HS-27A (cell line): ENCODE results near the gene UBE2QL1.

Experiments used
- DNase-seq: peaks from one replicate; pipeline ENCODE4 v3.0.0-alpha.2; 2012; ENCODE audit warnings: low read depth, missing footprints

UBE2QL1 gene

DNA sequence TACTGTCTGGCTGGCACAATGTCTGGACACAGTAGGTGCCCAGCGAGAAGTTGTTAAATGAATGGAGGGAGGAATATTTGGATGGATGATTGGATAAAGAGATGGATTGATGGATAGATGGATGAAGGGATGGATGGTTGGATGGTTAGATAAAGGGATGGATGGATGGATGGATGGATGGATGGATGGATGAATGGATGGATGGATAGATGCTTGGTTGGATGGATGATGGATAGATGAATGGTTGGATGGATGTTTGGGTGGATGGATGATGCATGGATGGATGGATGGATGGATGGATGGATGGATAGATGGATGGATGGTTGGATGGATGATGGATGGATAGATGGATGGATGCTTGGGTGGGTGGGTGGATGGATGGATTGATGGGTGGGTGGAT is 90.4 kb downstream of the UBE2QL1 start:
- DNase-seq: no peak

DNA sequence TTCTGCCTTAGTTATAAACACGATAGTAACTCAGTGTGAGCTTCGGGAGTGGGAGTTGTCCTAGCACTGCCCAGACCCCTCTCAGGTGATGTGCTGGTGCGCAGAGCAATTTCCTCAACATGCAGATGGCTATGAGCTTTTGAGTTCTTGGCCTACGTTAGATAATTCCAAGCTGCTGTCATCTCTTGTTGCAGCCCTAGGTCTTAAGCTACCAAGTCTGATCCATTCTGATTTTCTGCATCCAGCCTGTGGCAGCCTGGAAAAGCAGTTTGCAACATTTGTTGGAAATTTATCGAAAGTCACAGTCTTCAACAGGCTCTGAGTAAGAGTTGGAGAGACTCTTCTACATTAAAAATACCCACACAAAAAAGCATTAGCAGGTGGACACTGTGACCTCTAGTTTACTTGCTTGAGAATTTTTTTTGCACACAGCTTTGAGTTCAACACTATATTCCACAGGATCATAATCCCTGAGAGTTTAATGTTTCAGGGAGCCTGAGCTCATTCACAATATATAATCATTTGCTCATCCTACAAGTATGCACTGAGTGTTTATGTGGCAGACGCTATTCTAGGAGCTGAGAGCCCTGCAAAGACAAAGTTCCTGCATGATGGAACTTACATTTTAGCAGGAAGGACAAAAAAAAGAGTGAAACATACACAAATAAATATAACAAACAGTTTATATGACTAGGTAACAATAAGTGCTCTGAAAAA is 91.6 kb downstream of the UBE2QL1 start:
- DNase-seq: no peak

DNA sequence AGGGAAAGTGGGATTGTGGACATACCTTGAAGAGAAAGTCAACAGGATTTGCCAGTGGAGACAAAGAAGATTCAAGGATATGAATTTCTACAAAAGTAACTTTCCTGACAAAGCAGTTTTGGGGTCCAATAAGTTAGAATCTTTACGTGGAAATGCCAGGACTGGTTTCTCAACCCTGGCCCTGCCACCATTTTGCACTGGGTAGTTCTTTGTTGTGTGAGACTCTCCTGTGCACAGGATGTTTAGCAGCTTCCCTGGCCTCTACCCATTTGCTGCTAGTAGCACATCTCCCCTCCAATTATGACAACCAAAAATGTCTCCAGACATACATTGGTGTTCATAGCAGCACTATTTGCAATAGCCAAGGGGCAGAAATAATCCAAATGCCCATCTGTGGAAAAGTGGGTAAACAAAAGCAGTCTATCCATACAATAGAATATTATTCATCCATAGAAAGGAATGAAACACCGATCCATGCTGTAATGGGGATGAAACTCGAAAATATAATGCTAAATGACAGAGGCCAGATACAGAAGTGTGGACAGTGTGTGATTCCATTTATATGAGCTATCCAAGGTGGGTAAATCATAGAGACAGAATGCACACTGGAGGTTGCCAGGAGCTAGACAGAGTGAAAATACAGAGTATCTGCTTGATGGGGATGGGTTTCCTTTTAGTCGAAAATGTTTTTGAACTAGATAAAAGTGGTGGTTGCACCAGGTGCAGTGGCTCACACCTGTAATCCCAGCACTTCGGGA is 92.8 kb downstream of the UBE2QL1 start:
- no peak for DNase-seq

DNA sequence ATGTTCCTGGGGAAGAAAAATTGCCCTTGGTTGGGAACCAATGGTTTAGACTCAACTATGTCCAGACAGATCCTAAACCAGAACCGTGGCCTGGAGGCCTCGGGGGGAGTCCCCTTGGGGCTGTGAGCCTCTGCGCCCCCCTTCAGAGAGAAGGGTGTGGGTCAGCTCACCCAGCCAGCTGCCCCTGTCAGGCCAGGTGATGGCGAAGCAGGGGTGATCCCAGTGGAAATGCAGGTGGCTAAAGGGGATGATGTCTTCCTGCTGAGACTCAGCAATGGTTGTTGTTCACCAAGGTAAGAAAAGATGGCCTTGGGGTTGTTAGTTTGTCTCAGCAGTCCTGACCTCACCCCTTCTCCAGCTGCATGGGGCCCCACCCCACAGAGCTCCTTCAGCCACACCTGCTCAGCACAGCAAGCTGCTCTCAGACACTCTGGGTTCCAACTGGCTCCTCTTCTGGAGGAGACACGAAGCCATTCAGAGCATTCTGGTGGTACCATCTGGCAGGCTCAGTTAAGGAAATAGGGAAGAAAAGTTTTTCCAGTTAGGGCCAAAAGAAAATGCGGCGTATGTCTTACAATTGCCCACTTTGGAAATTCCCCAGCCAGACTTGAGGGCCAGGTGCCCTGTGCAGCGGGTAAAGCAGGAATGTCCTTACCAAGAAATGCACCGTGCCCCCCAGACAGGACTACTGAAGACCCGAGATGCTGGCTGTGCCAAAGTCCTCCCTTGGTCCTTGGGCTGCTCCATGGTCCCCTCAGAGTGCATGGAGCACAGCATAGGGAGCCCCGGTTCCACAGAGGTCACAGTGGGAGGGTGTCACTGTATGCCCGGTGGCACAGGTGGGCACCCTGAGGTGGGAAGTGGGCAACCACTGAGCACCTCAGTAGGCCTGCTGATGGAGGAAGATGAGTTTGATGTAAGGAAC is 94.0 kb downstream of the UBE2QL1 start:
- no peak for DNase-seq

DNA sequence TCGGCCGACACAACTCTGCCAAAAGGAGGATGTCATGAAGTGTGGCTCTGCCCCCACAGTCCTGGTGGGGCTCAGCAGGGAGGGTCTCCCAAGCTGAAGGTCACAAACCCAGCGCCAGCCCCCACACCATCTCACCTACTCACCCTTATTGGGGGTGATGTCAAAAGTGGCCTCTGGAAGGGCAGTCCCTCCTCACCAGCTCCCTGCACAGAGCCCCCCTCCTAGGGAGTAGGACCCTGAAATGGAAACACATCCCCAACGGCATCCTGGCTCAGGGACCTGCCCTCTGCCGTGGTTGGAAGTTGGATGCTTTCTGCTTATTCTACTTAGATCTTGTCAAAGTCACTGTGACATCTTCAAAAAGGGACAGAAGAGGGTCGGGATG is 94.7 kb downstream of the UBE2QL1 start:
- DNase-seq: no peak

DNA sequence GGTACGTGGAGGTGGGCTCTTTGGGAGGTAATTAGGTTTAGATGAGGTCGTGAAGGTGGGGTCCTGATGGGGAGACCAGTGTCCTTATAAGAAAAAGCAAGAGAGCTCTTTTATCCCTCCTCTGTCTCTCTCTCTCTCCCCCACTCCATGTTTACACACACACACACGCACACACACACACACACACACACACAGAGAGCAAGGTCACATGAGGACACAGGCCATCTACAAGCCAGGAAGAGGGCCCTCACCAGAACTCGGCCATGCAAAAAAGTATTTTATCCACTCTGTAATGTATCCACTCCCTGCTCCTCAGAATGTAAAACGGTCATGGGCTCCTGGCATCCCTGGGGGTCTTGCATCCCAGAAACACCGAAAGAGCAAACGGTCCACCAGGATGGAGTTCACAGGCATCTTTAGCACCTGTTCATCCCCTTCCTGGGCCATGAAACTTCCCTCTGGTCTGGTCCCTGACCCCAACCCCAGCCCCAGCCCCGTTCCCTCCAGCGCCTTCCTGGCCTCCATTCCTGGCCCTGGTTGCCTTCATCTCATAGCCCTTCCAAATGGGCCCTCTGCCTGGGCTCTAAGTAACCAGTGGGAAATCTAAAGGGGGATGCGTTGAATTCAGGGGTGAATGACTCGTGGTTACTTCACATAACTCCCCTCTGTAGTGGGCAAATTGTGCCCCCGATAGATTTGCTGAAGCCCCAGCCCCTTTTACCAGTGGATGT is 95.3 kb downstream of the UBE2QL1 start:
- no peak for DNase-seq
